ENCODE results near the gene TROAP.
"Not testable (repeated sequence)": the region's sequence is repeated elsewhere in the genome, so short reads cannot be mapped to it uniquely, and the experiment has no call there.

TROAP gene

DNA sequence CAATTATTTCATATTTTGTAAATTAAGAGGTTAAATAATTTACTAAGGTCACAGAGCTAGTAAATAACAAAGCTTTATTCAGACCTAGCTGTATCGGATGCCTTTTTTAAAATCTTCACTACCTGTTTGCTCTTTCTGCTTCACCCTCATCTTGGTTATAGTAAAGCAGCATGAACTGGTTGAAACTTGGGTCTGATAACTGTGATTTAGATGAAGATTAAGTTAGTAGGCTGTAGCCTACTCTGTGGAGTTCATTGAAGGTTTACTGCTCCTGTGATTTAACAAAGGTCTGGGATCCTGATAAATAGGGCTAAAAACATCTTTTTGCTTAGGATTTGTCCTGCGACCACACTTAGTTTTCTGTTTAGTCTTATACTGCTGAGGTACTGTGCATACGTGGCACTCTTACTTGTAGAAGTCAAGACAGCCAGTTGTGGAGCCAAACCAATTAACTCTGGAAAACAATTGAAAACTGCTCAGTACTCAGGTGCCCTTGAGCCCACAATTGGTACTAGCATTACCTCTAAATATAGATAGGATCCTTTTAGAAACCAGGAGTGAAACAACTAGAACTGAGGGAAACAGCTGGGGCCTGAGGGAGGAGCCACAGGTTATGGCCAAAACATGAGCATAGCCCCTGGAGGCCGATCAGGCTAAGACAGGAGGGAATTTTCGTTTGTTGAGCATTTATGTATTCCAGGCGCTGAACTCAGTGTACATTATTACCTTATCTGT lies 46.5 kb downstream of the TROAP start:
- peak; percentile 13 to 50 for DNase-seq

DNA sequence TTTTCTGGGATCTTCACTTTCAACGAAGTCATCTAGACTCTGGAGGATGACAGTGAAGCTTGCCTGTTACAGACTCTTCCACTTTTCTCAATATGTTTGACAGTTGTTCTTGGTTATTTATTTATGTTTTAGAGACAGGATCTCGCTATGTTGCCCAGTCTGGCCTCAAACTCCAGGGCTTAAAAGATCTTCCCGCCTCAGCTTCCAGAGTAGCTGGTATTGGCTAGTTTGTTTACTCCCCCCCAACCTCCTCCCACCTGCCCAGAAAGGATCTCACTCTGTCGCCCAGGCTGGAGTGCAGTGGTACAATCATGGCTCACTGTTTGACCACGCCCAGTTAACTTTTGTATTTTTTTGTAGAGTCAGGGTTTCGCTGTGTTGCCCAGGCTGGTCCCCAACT lies 47.5 kb downstream of the TROAP start:
- no peak for DNase-seq

DNA sequence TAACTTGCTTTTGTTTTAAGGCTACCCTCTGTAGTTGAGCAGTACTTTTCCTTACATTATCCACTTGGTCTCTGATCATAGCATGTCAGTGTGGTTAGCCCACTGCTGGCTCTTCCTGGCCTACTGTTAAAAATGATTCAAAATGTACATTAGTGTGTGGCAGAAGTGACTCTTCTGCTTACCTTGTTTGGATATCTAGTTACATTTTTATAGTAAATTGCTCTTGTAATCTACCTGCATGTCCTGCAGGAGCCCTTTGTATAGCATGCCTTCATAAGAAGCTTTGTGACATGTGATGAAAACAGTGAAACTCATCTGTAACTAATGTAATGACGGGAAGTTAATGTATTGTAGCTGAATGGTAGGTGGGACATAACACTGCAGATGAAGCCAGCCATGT lies 52.4 kb downstream of the TROAP start:
- DNase-seq: peak in 1 of 2 experiments; percentile 3

DNA sequence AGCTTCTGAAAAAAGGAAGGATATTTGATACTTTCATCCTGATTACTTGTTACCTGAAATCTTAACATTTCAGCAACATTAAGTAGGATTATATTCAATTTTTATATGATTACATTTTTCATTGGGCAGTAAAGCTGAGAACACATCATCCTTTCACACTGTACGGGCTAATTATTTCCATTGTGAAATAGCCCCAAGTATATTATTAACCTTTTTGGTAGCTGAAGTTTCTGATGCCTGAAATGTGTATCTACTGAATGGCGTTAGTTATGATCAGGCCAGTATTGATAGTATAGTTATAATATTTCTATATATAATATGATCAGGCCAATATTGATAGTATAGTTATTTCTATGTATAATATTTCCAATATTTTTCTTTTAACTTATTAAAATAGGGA lies 54.3 kb downstream of the TROAP start:
- DNase-seq: no peak

DNA sequence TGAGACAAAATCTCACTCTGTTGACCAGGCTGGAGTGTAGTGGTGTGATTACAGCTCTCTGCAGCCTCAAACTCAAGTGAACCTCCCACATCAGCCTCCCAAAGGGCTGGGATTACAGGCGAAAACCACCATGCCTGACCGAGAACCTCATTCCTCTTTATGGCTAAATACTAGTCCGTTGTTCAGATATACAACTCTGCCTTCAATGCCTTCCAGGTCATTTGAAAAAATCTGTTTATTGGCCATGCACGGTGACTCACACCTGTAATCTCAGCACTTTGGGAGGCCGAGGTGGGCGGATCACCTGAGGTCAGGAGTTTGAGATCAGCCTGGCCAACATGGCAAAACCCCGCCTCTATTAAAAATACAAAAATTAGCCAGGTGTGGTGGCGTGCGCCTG lies 57.1 kb downstream of the TROAP start:
- DNase-seq: not testable (repeated sequence)
